Nephron progenitor cell (in vitro differentiated cells): ENCODE results near the gene GPR156.

Source experiments
- DNase-seq: peaks from one replicate; pipeline ENCODE4 v3.0.0; 2021
- H3K27ac Mint-ChIP-seq: 2 replicates; pipeline ENCODE4 v1.8.0; 2021; ENCODE audit warnings: mild to moderate bottlenecking, moderate library complexity, mixed read lengths
- H3K27me3 Mint-ChIP-seq: 2 replicates; pipeline ENCODE4 v1.8.0; 2021; ENCODE audit warnings: mild to moderate bottlenecking, low read depth, mixed read lengths; ENCODE audit not compliant: poor library complexity
- H3K36me3 Mint-ChIP-seq: 2 replicates; pipeline ENCODE4 v1.8.0; 2021; ENCODE audit warnings: low read depth, mixed read lengths
- H3K4me1 Mint-ChIP-seq: 2 replicates; pipeline ENCODE4 v1.8.0; 2021; ENCODE audit warnings: mixed read lengths
- H3K4me3 Mint-ChIP-seq: 2 replicates; pipeline ENCODE4 v1.8.0; 2021; ENCODE audit warnings: mild to moderate bottlenecking, moderate library complexity, mixed read lengths
- H3K9me3 Mint-ChIP-seq: 2 replicates; pipeline ENCODE4 v1.8.0; 2021; ENCODE audit warnings: mild to moderate bottlenecking, moderate library complexity, mixed read lengths
- CTCF ChIP-seq: fragments of 200-600 bp; sonication (generic); IDR thresholded peaks from 2 replicates; pipeline ENCODE4 v1.5.0; 2021; ENCODE audit warnings: antibody characterized with exemption

Gene GPR156

GRCh38 chr3:120148187-120148949 is 136.7 kb downstream of the GPR156 start:
- Mint-ChIP-seq H3K27ac (peak overlapping the region; percentile 44), H3K27me3 (no peaks in the 10 kb centered on the region), H3K4me3 (no peak overlapping the region), H3K4me1 (peaks cover 14% of the 10 kb centered on the region), H3K36me3 (no peaks in the 10 kb centered on the region), H3K9me3 (peaks cover 3% of the 10 kb centered on the region)
- no peak for DNase-seq
- TF ChIP-seq CTCF: no peak

- no peaks in the 10 kb centered on the region for H3K27me3 Mint-ChIP-seq
- TF ChIP-seq CTCF: no peak
- H3K27ac Mint-ChIP-seq: no peak overlapping the region
- H3K4me3 Mint-ChIP-seq: no peak overlapping the region
- no peak for DNase-seq
- H3K4me1 Mint-ChIP-seq: peaks cover 14% of the 10 kb centered on the region
- H3K36me3 Mint-ChIP-seq: no peaks in the 10 kb centered on the region
- no peaks in the 10 kb centered on the region for H3K9me3 Mint-ChIP-seq
These were observed 137.8 kb downstream of the GPR156 start for GRCh38 chr3:120147072-120147871.

- Mint-ChIP-seq H3K36me3 (no peaks in the 10 kb centered on the region), H3K27me3 (no peaks in the 10 kb centered on the region), H3K27ac (no peak overlapping the region), H3K9me3 (no peaks in the 10 kb centered on the region), H3K4me3 (no peak overlapping the region), H3K4me1 (peaks cover 14% of the 10 kb centered on the region)
- DNase-seq: no peak
- TF ChIP-seq CTCF: no peak
These were observed 139.3 kb downstream of the GPR156 start for GRCh38 chr3:120145542-120146285.

GRCh38 chr3:120144267-120144666 is 140.8 kb downstream of the GPR156 start:
- Mint-ChIP-seq H3K4me1 (peaks cover 14% of the 10 kb centered on the region), H3K9me3 (no peaks in the 10 kb centered on the region), H3K4me3 (no peak overlapping the region), H3K27ac (peak overlapping the region; percentile 17), H3K36me3 (no peaks in the 10 kb centered on the region), H3K27me3 (no peaks in the 10 kb centered on the region)
- TF ChIP-seq CTCF: no peak
- DNase-seq: no peak

- Mint-ChIP-seq H3K27ac (no peak overlapping the region), H3K4me3 (no peak overlapping the region), H3K9me3 (no peaks in the 10 kb centered on the region), H3K27me3 (no peaks in the 10 kb centered on the region), H3K36me3 (no peaks in the 10 kb centered on the region), H3K4me1 (peaks cover 13% of the 10 kb centered on the region)
- no peak for DNase-seq
- no peak for TF ChIP-seq CTCF
These were observed 141.3 kb downstream of the GPR156 start for GRCh38 chr3:120143676-120144075.
